K562 (cell line): ENCODE results near the gene GLYAT. TPM values are rescaled to one million over a fixed set of nuclear protein-coding genes. Genes with fewer than 3 reads are reported as not detected.
A peak's percentile ranks its signal among the peaks of the same experiment; 100 is the strongest.

Experiments used
- DACH1 ChIP-seq: fragments of 450-650 bp; IDR thresholded peaks from 2 replicates; pipeline ENCODE4 v1.6.1; 2018; ENCODE audit not compliant: partially characterized antibody
- GATAD2A ChIP-seq: fragments of 450-650 bp; IDR thresholded peaks from 2 replicates; pipeline ENCODE4 v1.6.1; 2017
- HMG20B ChIP-seq: fragments of 250-450 bp; sonication (Bioruptor Pico); IDR thresholded peaks from 2 replicates; pipeline ENCODE4 v1.5.0; 2021; ENCODE audit warnings: mild to moderate bottlenecking
- MBD1 ChIP-seq: fragments of 250-450 bp; sonication (Bioruptor Pico); IDR thresholded peaks from 2 replicates; pipeline ENCODE4 v1.8.0; 2022; ENCODE audit warnings: inconsistent platforms
- POLR2H ChIP-seq: IDR thresholded peaks from 2 replicates; pipeline ENCODE4 v1.6.1; 2016; ENCODE audit warnings: missing genetic modification characterization, low read depth, mild to moderate bottlenecking, control low read depth, missing compliant biosample characterization, moderate library complexity
- TCF7 ChIP-seq: sonication (generic); IDR thresholded peaks from 2 replicates; pipeline ENCODE4 v1.6.1; 2016; ENCODE audit warnings: antibody characterized with exemption, borderline replicate concordance
- ZBTB40 ChIP-seq, 2 experiments: fragments of 450-650 bp in 1 of 2; sonication (generic) in 1 of 2; formaldehyde crosslinking in 1 of 2; IDR thresholded peaks; 2 replicates each; pipeline versions ENCODE4 v1.7.1 to v1.9.0; 2016 to 2022; ENCODE audit warnings: inconsistent platforms in 1 of 2, mild to moderate bottlenecking in 1 of 2, missing genetic modification reagents in 1 of 2
- ZNF384 ChIP-seq: IDR thresholded peaks from 2 replicates; pipeline ENCODE4 v1.6.1; 2012; ENCODE audit warnings: low read depth, low read length, improper control_type of control experiment
- ZNF589 ChIP-seq: fragments of 200-800 bp; sonication (Bioruptor generic); IDR thresholded peaks from 2 replicates; pipeline ENCODE4 v1.6.1; 2016; ENCODE audit warnings: low read depth, missing genetic modification characterization, missing compliant biosample characterization
- polyA plus RNA-seq, 8 experiments: library from polyadenylated mRNA; depleted of rRNA in 4 of 8; stranded (reverse) in 5 of 8; unstranded in 3 of 8; fragments of >200 nt; fragmentation: Nextera tagmentation in 2 of 8; fragmentation: Illumina TruSeq in 1 of 8; extraction: Ambion mirVana in 2 of 8; extraction: Trizol in 1 of 8; gene quantifications; 2 replicates each; pipeline versions ENCODE4 v1.2.1 to v1.2.3, GENCODE V29; 2011 to 2014; ENCODE audit warnings: inconsistent platforms in 1 of 8, missing spikeins in 1 of 8
- total RNA-seq, 7 experiments: library from RNA; depleted of rRNA in 6 of 7; stranded (reverse); fragments of >200 nt in 6 of 7; fragmentation: Illumina TruSeq in 2 of 7; extraction: Trizol in 2 of 7; gene quantifications; 2 replicates each; pipeline versions ENCODE4 v1.2.1 to v1.2.3, GENCODE V29; 2011 to 2021; ENCODE audit warnings: low replicate concordance in 1 of 7
- TF ChIP-seq, protein P1 (sequence below): fragments of 450-650 bp; formaldehyde crosslinking; IDR thresholded peaks from 2 replicates; pipeline ENCODE4 v1.4.0; 2020; ENCODE audit warnings: mild to moderate bottlenecking, moderate library complexity

GLYAT gene
- total and polyA plus RNA-seq, 9 of the 15 experiments (the other 6 are each of a cell fraction or from before 2014, with no cell fraction given): not detected

- TF ChIP-seq ZBTB40 (IDR thresholded peaks at IDR 0.05) (no peak), ZBTB40 (CRISPR knock-in tag; IDR thresholded peaks at IDR 0.05) (no peak), MBD1 (CRISPR knock-in tag) (no peak), ZNF384 (no peak), POLR2H (tag) (no peak), GATAD2A (peak; percentile 68; the same call in 1 of the 2 replicates), ZNF589 (CRISPR knock-in tag) (0 out of 2 replicates have a peak, but pooled peaks have one; percentile 49), HMG20B (CRISPR knock-in tag) (no peak), TCF7 (no peak), DACH1 (peak; percentile 84)
- TF ChIP-seq, protein P1, sequence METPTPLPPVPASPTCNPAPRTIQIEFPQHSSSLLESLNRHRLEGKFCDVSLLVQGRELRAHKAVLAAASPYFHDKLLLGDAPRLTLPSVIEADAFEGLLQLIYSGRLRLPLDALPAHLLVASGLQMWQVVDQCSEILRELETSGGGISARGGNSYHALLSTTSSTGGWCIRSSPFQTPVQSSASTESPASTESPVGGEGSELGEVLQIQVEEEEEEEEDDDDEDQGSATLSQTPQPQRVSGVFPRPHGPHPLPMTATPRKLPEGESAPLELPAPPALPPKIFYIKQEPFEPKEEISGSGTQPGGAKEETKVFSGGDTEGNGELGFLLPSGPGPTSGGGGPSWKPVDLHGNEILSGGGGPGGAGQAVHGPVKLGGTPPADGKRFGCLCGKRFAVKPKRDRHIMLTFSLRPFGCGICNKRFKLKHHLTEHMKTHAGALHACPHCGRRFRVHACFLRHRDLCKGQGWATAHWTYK: no peak
These were observed 38.4 kb upstream of the GLYAT start (continued) for GRCh38 chr11:58770166-58770565.
